Measurements from ENCODE around the gene ABHD12. TPM values are rescaled to one million over a fixed set of nuclear protein-coding genes. Genes with fewer than 3 reads are reported as not detected.

ABHD12 gene
- total RNA-seq, 4 donors from 2014 or later: 41.6 to 75.8 (median 52.3) TPM

DNA sequence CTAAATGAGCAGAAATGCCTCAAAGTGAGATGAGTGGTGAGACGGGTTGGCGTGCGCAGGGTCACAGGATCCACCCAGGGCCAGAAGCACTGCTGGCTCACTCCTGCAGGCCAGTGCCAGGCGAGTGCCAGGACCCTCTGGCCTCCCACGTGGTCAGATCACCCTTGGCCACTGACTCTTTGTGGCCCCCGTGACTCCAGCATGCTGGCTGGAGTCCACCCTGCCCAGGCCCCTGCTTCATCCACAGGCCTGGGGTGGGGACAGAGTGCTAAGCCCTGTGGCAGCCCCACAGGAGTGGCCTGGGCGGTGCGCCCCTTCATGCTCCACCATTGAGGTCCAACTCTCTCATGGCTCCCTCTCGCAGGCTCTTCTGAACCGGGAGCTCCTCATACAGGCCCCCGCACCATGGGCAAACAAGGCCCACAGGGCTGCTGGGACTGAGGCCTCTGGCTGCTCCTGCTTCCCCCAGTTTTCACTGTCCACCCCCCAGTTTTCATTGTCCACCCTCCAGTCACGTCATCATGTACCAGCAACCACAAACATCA lies 61.6 kb downstream of the ABHD12 start:
- Histone ChIP-seq H3K9me3 (no peaks in the 10 kb centered on the region), H3K27ac (no peak overlapping the region), H3K36me3 (no peaks in the 10 kb centered on the region), H3K4me3 (no peak overlapping the region), H3K27me3 (no peaks in the 10 kb centered on the region), H3K4me1 (no peaks in the 10 kb centered on the region)
- TF ChIP-seq, protein P1, sequence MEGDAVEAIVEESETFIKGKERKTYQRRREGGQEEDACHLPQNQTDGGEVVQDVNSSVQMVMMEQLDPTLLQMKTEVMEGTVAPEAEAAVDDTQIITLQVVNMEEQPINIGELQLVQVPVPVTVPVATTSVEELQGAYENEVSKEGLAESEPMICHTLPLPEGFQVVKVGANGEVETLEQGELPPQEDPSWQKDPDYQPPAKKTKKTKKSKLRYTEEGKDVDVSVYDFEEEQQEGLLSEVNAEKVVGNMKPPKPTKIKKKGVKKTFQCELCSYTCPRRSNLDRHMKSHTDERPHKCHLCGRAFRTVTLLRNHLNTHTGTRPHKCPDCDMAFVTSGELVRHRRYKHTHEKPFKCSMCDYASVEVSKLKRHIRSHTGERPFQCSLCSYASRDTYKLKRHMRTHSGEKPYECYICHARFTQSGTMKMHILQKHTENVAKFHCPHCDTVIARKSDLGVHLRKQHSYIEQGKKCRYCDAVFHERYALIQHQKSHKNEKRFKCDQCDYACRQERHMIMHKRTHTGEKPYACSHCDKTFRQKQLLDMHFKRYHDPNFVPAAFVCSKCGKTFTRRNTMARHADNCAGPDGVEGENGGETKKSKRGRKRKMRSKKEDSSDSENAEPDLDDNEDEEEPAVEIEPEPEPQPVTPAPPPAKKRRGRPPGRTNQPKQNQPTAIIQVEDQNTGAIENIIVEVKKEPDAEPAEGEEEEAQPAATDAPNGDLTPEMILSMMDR (IDR thresholded peaks at IDR 0.05): no peak
- no peak for TF ChIP-seq POLR2A (IDR thresholded peaks at IDR 0.05)
- TF ChIP-seq POLR2AphosphoS5 (IDR thresholded peaks at IDR 0.05): no peak
- no peak for TF ChIP-seq EP300 (IDR thresholded peaks at IDR 0.05)
- no peak for DNase-seq (ENCODE audit: low spot score in 2 of 2)
- WGBS: 86% methylated on average over 10 of the region's 12 CpGs

DNA sequence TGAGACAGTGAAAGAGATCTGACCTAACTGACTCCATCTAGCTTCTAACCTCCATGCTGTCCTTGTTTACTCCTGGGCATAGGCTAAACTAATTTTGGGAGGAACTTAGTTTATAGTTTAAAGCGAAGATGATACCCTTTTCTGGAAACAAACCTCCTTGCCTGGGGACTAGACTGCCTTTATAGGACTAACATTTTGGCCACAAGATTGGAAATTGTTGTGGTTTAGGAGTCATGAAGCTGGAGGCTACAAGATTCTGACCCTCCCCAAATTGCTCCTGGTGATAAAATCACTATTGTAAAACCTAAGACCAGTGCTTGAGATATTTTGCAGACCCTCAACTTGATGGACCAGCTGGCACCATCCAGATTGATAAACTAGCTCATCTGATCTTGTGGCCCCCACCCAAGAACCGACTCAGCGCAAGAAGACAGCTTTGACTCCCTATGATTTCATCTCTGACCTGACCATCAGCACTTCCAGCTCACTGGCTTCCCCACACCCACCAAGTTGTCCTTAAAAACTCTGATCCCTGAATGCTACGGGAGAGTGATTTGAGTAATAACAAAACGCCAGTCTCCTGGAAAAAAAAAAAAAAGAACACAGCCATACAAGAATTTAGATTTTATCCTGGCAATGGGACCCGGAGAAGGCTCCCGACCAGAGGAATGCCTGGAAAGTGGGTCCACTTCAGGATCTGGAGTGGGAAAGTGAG lies 63.0 kb downstream of the ABHD12 start:
- TF ChIP-seq EP300 (IDR thresholded peaks at IDR 0.05): no peak
- no peak for TF ChIP-seq POLR2AphosphoS5 (IDR thresholded peaks at IDR 0.05)
- Histone ChIP-seq H3K4me1 (no peaks in the 10 kb centered on the region), H3K4me3 (no peak overlapping the region), H3K27me3 (no peaks in the 10 kb centered on the region), H3K27ac (no peak overlapping the region), H3K36me3 (peaks cover 5% of the 10 kb centered on the region), H3K9me3 (no peaks in the 10 kb centered on the region)
- no peak for DNase-seq (ENCODE audit: low spot score in 2 of 2)
- 82% methylated on average over 7 of the region's 7 CpGs for WGBS

DNA sequence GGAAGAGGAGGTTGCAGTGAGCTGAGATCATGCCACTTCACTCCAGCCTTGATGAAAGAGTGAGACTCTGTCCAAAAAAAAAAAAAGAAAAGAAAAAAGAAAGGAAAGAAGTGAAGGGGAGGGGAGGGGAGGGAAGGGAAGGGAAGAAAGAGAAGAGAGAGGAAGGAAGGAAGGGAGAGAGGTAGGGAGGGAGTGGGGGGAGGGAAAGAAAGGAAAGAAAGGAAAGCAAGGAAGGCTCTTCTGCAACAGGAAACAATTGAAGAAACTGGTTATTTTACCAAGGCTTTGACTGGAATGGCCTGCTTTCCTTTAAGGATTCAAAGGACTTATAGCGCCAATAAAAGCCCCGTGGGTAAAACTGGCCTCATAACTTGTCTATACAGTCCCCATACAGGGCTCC lies 64.6 kb downstream of the ABHD12 start:
- no peaks in the 10 kb centered on the region for H3K27me3 ChIP-seq
- TF ChIP-seq, protein P1 (IDR thresholded peaks at IDR 0.05): no peak
- TF ChIP-seq POLR2AphosphoS5 (IDR thresholded peaks at IDR 0.05) (no peak), EP300 (IDR thresholded peaks at IDR 0.05) (no peak), POLR2A (IDR thresholded peaks at IDR 0.05) (no peak)
- no peak overlapping the region for H3K27ac ChIP-seq
- H3K36me3 ChIP-seq: peaks cover 17% of the 10 kb centered on the region
- no peak overlapping the region for H3K4me3 ChIP-seq
- no peaks in the 10 kb centered on the region for H3K9me3 ChIP-seq
- no peaks in the 10 kb centered on the region for H3K4me1 ChIP-seq
- DNase-seq (ENCODE audit: low spot score in 2 of 2): no peak
- WGBS: 78% methylated on average over 2 of the region's 2 CpGs

DNA sequence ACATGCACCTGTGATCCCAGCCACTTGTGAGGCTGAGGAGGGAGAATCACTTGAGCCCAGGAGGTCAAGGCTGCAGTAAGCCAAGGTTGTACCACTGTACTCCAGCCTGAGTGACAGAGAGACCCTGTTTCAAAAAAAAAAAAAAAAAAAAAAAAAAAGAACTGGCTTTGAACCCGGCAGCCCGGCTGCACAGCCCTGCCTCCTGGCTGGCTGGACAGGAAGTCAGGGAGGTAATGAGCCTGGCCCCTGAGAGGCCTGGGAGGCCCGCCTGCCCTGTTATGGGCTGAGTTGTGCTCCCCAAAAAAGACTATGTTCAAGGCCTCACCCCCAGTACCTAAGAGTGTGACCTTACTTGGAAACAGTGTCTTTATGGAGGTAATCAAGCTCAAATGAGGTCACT lies 65.6 kb downstream of the ABHD12 start:
- TF ChIP-seq POLR2A (IDR thresholded peaks at IDR 0.05) (no peak), POLR2AphosphoS5 (IDR thresholded peaks at IDR 0.05) (no peak), EP300 (IDR thresholded peaks at IDR 0.05) (no peak)
- TF ChIP-seq, protein P1 (IDR thresholded peaks at IDR 0.05): no peak
- WGBS: 65% methylated on average over 3 of the region's 3 CpGs
- peaks cover under 1% of the 10 kb centered on the region for H3K4me1 ChIP-seq
- H3K27ac ChIP-seq: no peak overlapping the region
- no peak for DNase-seq (ENCODE audit: low spot score in 2 of 2)
- no peaks in the 10 kb centered on the region for H3K9me3 ChIP-seq
- H3K27me3 ChIP-seq: no peaks in the 10 kb centered on the region
- peaks cover 22% of the 10 kb centered on the region for H3K36me3 ChIP-seq
- no peak overlapping the region for H3K4me3 ChIP-seq

DNA sequence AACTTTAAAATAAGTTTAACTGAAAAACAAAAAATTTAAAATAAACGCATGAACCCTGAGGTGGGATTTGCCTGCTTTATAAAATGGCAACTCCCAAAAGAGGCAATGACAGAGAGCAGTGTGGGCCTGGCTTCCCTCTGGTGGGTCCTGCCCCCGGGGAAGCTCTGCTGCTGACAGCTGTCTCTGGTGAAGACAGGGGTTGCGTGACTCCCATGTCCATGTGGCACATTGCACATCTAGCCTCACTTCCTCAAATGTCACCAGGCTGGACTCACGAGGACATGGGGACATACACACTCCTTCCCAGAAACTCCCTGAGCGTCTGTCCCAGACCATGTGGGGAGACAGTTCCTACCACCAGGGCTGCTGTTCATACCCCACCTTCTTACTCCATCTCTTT lies 66.2 kb downstream of the ABHD12 start:
- H3K4me3 ChIP-seq: no peak overlapping the region
- TF ChIP-seq, protein P1 (IDR thresholded peaks at IDR 0.05): no peak
- TF ChIP-seq POLR2AphosphoS5 (IDR thresholded peaks at IDR 0.05): peak in 1 of 3 donors; percentile 31
- peaks cover 25% of the 10 kb centered on the region for H3K36me3 ChIP-seq
- no peak overlapping the region for H3K27ac ChIP-seq
- peak in 1 of 2 donors; percentile 69 for DNase-seq (ENCODE audit: low spot score in 2 of 2)
- WGBS: 75% methylated on average over 5 of the region's 5 CpGs
- H3K9me3 ChIP-seq: no peaks in the 10 kb centered on the region
- no peaks in the 10 kb centered on the region for H3K27me3 ChIP-seq
- H3K4me1 ChIP-seq: peaks cover 2% of the 10 kb centered on the region
